Psoas muscle (tissue), 8 donors: ENCODE results near the gene VPS26A. TPM values are rescaled to one million over a fixed set of nuclear protein-coding genes. Genes with fewer than 3 reads are reported as not detected.
"Not testable (repeated sequence)": the region's sequence is repeated elsewhere in the genome, so short reads cannot be mapped to it uniquely, and the experiment has no call there.

Source experiments
- ATAC-seq, 4 donors: fragments of 200-7000 bp; cut with Tn5 transposase; one replicate each; pipeline ENCODE4 v1.9.1; 2020; ENCODE audit warnings: moderate library complexity in 3 of 4, mild to moderate bottlenecking in 2 of 4
- DNase-seq, 2 donors: peaks; one replicate each; pipeline ENCODE4 v3.0.0-alpha.2; 2020
- H3K27ac ChIP-seq: fragments of 200-600 bp; one replicate; pipeline ENCODE4 v1.8.0; 2022
- H3K27me3 ChIP-seq, 3 donors: fragments of 200-600 bp in 1 of 3; one replicate each; pipeline versions ENCODE4 v1.6.1 to v1.8.0; 2013 to 2022; ENCODE audit warnings: low read length in 2 of 3, mild to moderate bottlenecking in 2 of 3, moderate library complexity in 1 of 3; ENCODE audit not compliant: insufficient read depth in 3 of 3
- H3K36me3 ChIP-seq, 2 donors: fragments of 200-600 bp in 1 of 2; one replicate each; pipeline versions ENCODE4 v1.6.1 to v1.8.0; 2013 to 2022; ENCODE audit warnings: low read depth in 1 of 2, mild to moderate bottlenecking in 1 of 2, moderate library complexity in 1 of 2; ENCODE audit not compliant: insufficient read depth in 1 of 2
- H3K4me1 ChIP-seq: fragments of 200-600 bp; one replicate; pipeline ENCODE4 v1.8.0; 2022
- H3K4me3 ChIP-seq: fragments of 200-600 bp; one replicate; pipeline ENCODE4 v1.8.0; 2022; ENCODE audit warnings: mild to moderate bottlenecking
- H3K9me3 ChIP-seq: fragments of 200-600 bp; one replicate; pipeline ENCODE4 v1.8.0; 2022
- WGBS, 3 donors: extraction: QIAGEN DNeasy Blood & Tissue Kit; methylation state at CpG; one replicate each; pipeline versions ENCODE4 v1.1.6 to v1.1.7; 2013; 5-methylcytosine and 5-hydroxymethylcytosine counted together
- intact Hi-C, 2 donors: fragments of 100-400 bp; cut with DNase I; formaldehyde crosslinking; loops; one replicate each; pipeline versions ENCODE4 v1.11.0 to v1.14.2; 2022
- polyA plus RNA-seq, 3 donors: library from polyadenylated mRNA; stranded (reverse); fragments of 200-250 nt; gene quantifications; one replicate each; pipeline ENCODE4 v1.2.3, GENCODE V29; 2013
- total RNA-seq, 4 donors: library from RNA; stranded (reverse); fragmentation: NEBNext Ultra II Directional in 2 of 4; extraction: Animal tissue kit (Norgen Biotek cat#: 25700) in 2 of 4; gene quantifications; one replicate each; pipeline versions ENCODE4 v1.2.1 to v1.2.4, GENCODE V29; 2021 to 2023
- TF ChIP-seq, protein P1 (sequence below): fragments of 200-600 bp; IDR thresholded peaks from one replicate; pipeline ENCODE4 v1.8.0; 2022; ENCODE audit warnings: antibody characterized with exemption
- donor health status: healthy with polysubstance abuse.
- donor health status: DM: no; HTN: no; CAD: no; lungs with moderate emphysema.
- donor health status: Bipolar disorder and iron deficiency.
- donor health status: healthy.
- donor health status: DM: yes; HTN: yes; CAD: no.
- donor health status: DM: no; HTN: no; CAD: no.
- donor health status: DM: no; HTN: no; CAD: no.
- donor health status: DM: yes; HTN: yes; CAD: no.

The VPS26A gene
- total and polyA plus RNA-seq, 7 donors, result 23.4 to 62.8 (median 38.2) TPM

DNA sequence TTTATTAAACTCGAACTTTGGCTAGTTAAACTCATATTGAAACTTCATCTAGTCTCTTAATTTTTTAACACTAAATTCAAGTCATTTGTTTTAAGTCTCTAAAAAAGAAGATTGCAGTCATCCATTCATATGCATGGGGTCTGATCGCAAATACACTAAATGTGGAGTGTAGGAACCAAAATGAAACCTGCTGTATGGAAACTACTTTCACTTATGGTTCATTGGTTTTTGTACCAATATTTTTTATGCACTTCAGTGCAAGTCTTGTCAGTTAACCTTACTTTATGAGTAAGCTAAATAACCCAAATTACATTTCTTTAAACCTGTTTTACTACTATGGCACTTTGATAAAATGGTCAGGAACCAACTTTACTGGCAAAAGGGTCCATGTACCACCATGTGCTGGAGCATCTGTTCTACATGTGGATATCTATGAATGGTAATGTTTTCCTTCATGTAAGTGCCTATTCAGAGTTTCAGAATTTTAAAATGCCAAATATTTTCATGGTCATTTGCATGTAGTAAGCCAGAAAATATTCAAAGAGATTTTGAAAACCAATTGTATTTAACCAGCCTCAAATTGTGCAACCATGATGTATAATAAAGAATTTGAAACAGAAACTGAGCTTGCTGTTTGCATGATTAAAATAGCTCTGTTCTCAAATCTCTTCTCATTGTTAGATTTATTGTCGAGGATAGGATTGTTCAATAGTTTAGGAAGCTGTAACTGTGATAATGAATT is 48.4 kb downstream of the VPS26A start:
- ATAC-seq, result no peak
- 89 to 93% (median 92%) methylated on average over 3 of the region's 3 CpGs for WGBS, 3 donors

DNA sequence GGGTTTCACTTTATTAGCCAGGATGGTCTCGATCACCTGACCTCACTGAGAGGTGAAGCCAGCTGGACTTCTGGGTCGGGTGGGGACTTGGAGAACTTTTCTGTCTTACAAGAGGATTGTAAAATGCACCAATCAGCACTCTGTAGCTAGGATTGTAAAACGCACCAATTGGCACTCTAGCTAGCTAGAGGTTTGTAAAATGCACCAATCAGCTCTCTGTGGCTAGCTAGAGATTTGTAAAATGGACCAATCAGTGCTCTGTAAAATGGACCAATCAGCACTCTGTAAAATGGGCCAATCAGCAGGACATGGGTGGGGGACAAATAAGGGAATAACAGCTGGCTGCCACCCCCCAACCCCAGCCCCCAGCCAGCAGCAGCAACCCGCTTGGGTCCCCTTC is 51.3 kb downstream of the VPS26A start:
- H3K9me3 ChIP-seq, H3K27ac ChIP-seq, ATAC-seq, H3K4me1 ChIP-seq, intact Hi-C loops, DNase-seq, H3K27me3 ChIP-seq, H3K4me3 ChIP-seq: not testable (repeated sequence)
- H3K36me3 ChIP-seq, result peaks cover 0 to 35% of the 10 kb centered on the region in 2 donors
- WGBS, 3 donors, result 63 to 91% (median 88%) methylated on average over 4 of the region's 4 CpGs

More for the DNA sequence above, 48.4 kb downstream of the VPS26A start:
- Histone ChIP-seq H3K27ac (no peak overlapping the region), H3K4me1 (no peaks in the 10 kb centered on the region), H3K9me3 (no peaks in the 10 kb centered on the region), H3K27me3 (no peaks in the 10 kb centered on the region), H3K36me3 (peaks cover 0 to 63% of the 10 kb centered on the region in 2 donors), H3K4me3 (no peak overlapping the region)
- DNase-seq, result no peak
- TF ChIP-seq, protein P1, sequence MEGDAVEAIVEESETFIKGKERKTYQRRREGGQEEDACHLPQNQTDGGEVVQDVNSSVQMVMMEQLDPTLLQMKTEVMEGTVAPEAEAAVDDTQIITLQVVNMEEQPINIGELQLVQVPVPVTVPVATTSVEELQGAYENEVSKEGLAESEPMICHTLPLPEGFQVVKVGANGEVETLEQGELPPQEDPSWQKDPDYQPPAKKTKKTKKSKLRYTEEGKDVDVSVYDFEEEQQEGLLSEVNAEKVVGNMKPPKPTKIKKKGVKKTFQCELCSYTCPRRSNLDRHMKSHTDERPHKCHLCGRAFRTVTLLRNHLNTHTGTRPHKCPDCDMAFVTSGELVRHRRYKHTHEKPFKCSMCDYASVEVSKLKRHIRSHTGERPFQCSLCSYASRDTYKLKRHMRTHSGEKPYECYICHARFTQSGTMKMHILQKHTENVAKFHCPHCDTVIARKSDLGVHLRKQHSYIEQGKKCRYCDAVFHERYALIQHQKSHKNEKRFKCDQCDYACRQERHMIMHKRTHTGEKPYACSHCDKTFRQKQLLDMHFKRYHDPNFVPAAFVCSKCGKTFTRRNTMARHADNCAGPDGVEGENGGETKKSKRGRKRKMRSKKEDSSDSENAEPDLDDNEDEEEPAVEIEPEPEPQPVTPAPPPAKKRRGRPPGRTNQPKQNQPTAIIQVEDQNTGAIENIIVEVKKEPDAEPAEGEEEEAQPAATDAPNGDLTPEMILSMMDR, result no peak
- intact Hi-C loops, result loop anchor here in 1 of 2 donors (5.0 kb wide), 1 partner anchor 40 kb away; no protein-coding TSS in a partner anchor

DNA sequence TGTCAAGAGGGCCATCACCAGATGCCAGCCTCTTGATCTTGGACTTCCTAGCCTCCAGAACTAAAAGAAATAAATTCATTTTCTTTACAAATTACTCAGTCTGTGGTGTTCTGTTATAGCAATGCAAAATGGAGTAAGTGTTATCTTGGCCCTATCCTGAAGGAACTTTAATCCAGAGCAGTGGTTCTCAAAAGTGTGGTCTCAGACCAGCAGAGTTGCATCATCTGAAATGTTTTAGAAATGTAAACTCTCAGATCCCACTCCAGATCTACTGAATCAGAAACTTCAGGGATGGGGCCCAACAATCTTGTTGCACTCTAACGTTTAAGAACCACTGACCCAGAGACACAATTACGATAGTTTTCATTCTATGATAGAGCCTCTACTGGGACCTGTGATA is 52.8 kb downstream of the VPS26A start:
- ATAC-seq (no peak), DNase-seq (no peak)
- Histone ChIP-seq H3K4me1 (peaks cover 16% of the 10 kb centered on the region), H3K27ac (no peak overlapping the region), H3K4me3 (no peak overlapping the region), H3K36me3 (peaks cover 0 to 20% of the 10 kb centered on the region in 2 donors), H3K27me3 (no peaks in the 10 kb centered on the region), H3K9me3 (no peaks in the 10 kb centered on the region)
- 77 to 82% (median 82%) methylated on average over 2 of the region's 2 CpGs for WGBS, 3 donors
- TF ChIP-seq, protein P1, result no peak
- intact Hi-C loops, result no loop called here

DNA sequence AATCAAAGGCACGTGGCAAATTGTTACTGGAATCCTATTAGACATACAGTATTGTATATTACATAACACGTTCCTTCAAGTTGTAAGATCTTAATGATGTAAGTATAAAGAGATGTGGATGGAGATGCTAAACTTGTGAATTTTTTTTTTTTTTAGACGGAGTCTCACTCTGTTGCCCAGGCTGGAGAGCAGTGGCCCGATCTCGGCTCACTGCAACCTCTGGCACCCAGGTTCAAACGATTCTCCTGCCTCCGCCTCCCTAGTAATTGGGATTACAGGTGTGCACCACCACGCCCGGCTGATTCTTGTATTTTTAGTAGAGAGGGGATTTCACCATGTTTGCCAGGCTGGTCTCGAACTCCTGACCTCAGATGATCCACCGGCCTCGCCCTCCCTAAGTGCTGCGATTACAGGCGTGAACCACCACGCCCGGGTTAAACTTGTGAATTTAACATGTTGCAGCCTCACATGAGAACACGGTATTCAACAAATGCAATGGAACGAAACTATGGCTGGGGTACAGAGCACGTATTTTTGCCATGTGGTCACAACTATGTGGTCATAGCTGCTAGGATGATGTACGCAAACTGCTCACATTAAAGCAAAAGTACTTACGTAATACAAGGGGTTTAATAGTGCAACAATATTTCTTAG is 55.2 kb downstream of the VPS26A start:
- TF ChIP-seq, protein P1, result no peak
- Histone ChIP-seq H3K4me3 (peak overlapping the region; percentile 98), H3K27me3 (no peaks in the 10 kb centered on the region), H3K9me3 (no peaks in the 10 kb centered on the region), H3K27ac (peak overlapping the region; percentile 93), H3K4me1 (peaks cover 33% of the 10 kb centered on the region), H3K36me3 (peaks cover 5 to 17% of the 10 kb centered on the region in 2 donors)
- ATAC-seq (peak; percentile 10 to 45 (median 28)), DNase-seq (no peak)
- 31 to 33% (median 32%) methylated on average over 21 of the region's 21 CpGs for WGBS, 3 donors
- intact Hi-C loops, result no loop called here
